ENCODE data around the gene ANTXR2.

ANTXR2 gene

GRCh38 chr4:80065601-80066000, 7.4 kb downstream of the ANTXR2 start:
- DNase-seq: no peak

- no peak for DNase-seq
These were observed 10.5 kb downstream of the ANTXR2 start for GRCh38 chr4:80062527-80062926.

- DNase-seq: no peak
These were observed 12.2 kb downstream of the ANTXR2 start for GRCh38 chr4:80060804-80061203.

- no peak for DNase-seq
These were observed 14.3 kb downstream of the ANTXR2 start for GRCh38 chr4:80058740-80059139.

GRCh38 chr4:80054375-80054774, 18.7 kb downstream of the ANTXR2 start:
- DNase-seq: no peak

- no peak for DNase-seq
These were observed 19.7 kb downstream of the ANTXR2 start for GRCh38 chr4:80053140-80053910.

- no peak for DNase-seq
These were observed 23.1 kb downstream of the ANTXR2 start for GRCh38 chr4:80049813-80050534.

- no peak for DNase-seq
These were observed 23.6 kb downstream of the ANTXR2 start for GRCh38 chr4:80049402-80049801.

- DNase-seq: no peak
These were observed 27.2 kb downstream of the ANTXR2 start for GRCh38 chr4:80045786-80046185.

GRCh38 chr4:80043541-80043940, 29.5 kb downstream of the ANTXR2 start:
- DNase-seq: no peak

- DNase-seq: no peak
These were observed 30.2 kb downstream of the ANTXR2 start for GRCh38 chr4:80042821-80043220.

GRCh38 chr4:80037864-80038263, 35.2 kb downstream of the ANTXR2 start:
- no peak for DNase-seq

- no peak for DNase-seq
These were observed 35.9 kb downstream of the ANTXR2 start for GRCh38 chr4:80036949-80037685.

- DNase-seq: no peak
These were observed 36.7 kb downstream of the ANTXR2 start for GRCh38 chr4:80036306-80036705.

GRCh38 chr4:80035336-80035735, 37.7 kb downstream of the ANTXR2 start:
- no peak for DNase-seq

- no peak for DNase-seq
These were observed 39.4 kb downstream of the ANTXR2 start for GRCh38 chr4:80033581-80033980.

GRCh38 chr4:80029364-80029763, 43.7 kb downstream of the ANTXR2 start:
- DNase-seq: no peak

GRCh38 chr4:80027611-80028010, 45.4 kb downstream of the ANTXR2 start:
- DNase-seq: no peak

- no peak for DNase-seq
These were observed 46.9 kb downstream of the ANTXR2 start for GRCh38 chr4:80026100-80026499.

GRCh38 chr4:80024335-80024734, 48.7 kb downstream of the ANTXR2 start:
- no peak for DNase-seq

GRCh38 chr4:80022282-80022681, 50.7 kb downstream of the ANTXR2 start:
- DNase-seq: no peak

GRCh38 chr4:80017125-80017854, 55.7 kb downstream of the ANTXR2 start:
- DNase-seq: no peak

- DNase-seq: no peak
These were observed 56.5 kb downstream of the ANTXR2 start for GRCh38 chr4:80016506-80016905.
